Stimulated activated CD4-positive, alpha-beta T cell treated with anti-CD3 and anti-CD28 coated beads, TNF-alpha, amount 100 ng/mL, for 4 hours (primary cell): Measurements from ENCODE around the gene LIPA.
A peak's percentile ranks its signal among the peaks of the same experiment; 100 is the strongest.
"Not testable (repeated sequence)": the region's sequence is repeated elsewhere in the genome, so short reads cannot be mapped to it uniquely, and the experiment has no call there.

Experiments used
- DNase-seq, 3 experiments: peaks; one replicate each; pipeline ENCODE4 v3.0.0-alpha.2; 2020; ENCODE audit warnings: low read depth in 3 of 3

LIPA gene

GRCh38 chr10:89251409-89252224 lies at the start of gene LIPA:
LIPA (minus strand) TSS chr10:89251775; CDS start chr10:89247648, 4,127 bp downstream.
- DNase-seq: peak; percentile 82 to 97 (median 93)

GRCh38 chr10:89301232-89301631 lies 49.7 kb upstream of the LIPA start:
- DNase-seq: no peak

- no peak for DNase-seq
These were observed 47.5 kb upstream of the LIPA start for GRCh38 chr10:89299031-89299430.

GRCh38 chr10:89297791-89298190 lies 46.2 kb upstream of the LIPA start:
- DNase-seq: no peak

- DNase-seq: no peak
These were observed 45.8 kb upstream of the LIPA start for GRCh38 chr10:89297356-89297755.

- no peak for DNase-seq
These were observed 44.7 kb upstream of the LIPA start for GRCh38 chr10:89296220-89296648.

- DNase-seq: no peak
These were observed 44.0 kb upstream of the LIPA start for GRCh38 chr10:89295597-89295996.

GRCh38 chr10:89294721-89295239 lies 43.2 kb upstream of the LIPA start:
- DNase-seq: no peak

- DNase-seq: not testable (repeated sequence)
These were observed 33.7 kb upstream of the LIPA start for GRCh38 chr10:89285303-89285702.

- not testable (repeated sequence) for DNase-seq
These were observed 33.1 kb upstream of the LIPA start for GRCh38 chr10:89284711-89285110.

- DNase-seq: no peak
These were observed 32.4 kb upstream of the LIPA start for GRCh38 chr10:89283936-89284475.

- no peak for DNase-seq
These were observed 31.7 kb upstream of the LIPA start for GRCh38 chr10:89283025-89283935.

- no peak for DNase-seq
These were observed 30.2 kb upstream of the LIPA start for GRCh38 chr10:89281606-89282395.

GRCh38 chr10:89280508-89280907 lies 28.9 kb upstream of the LIPA start:
- DNase-seq: no peak

GRCh38 chr10:89279421-89279869 lies 27.9 kb upstream of the LIPA start:
- DNase-seq: no peak

- DNase-seq: no peak
These were observed 27.4 kb upstream of the LIPA start for GRCh38 chr10:89278900-89279392.

GRCh38 chr10:89278034-89278535 lies 26.5 kb upstream of the LIPA start:
- DNase-seq: no peak

- no peak for DNase-seq
These were observed 23.8 kb upstream of the LIPA start for GRCh38 chr10:89275383-89275782.

- no peak for DNase-seq
These were observed 23.4 kb upstream of the LIPA start for GRCh38 chr10:89274928-89275327.

GRCh38 chr10:89273680-89274079 lies 22.1 kb upstream of the LIPA start:
- no peak for DNase-seq

- DNase-seq: no peak
These were observed 20.0 kb upstream of the LIPA start for GRCh38 chr10:89271532-89271931.
